HG02840 (cell line): Measurements from ENCODE around the gene PIEZO1.

Source experiments
- ATAC-seq: cut with Tn5 transposase; IDR thresholded peaks from one replicate; pipeline ENCODE4 v1.9.1; 2021; ENCODE audit warnings: mild to moderate bottlenecking, moderate library complexity, moderate number of reproducible peaks; ENCODE audit not compliant: unreplicated experiment, low FRiP score

The PIEZO1 gene

GRCh38 chr16:88723507-88723887, 61.5 kb downstream of the PIEZO1 start:
- ATAC-seq: no peak

GRCh38 chr16:88722784-88723506, 62.1 kb downstream of the PIEZO1 start:
- no peak for ATAC-seq

DNA sequence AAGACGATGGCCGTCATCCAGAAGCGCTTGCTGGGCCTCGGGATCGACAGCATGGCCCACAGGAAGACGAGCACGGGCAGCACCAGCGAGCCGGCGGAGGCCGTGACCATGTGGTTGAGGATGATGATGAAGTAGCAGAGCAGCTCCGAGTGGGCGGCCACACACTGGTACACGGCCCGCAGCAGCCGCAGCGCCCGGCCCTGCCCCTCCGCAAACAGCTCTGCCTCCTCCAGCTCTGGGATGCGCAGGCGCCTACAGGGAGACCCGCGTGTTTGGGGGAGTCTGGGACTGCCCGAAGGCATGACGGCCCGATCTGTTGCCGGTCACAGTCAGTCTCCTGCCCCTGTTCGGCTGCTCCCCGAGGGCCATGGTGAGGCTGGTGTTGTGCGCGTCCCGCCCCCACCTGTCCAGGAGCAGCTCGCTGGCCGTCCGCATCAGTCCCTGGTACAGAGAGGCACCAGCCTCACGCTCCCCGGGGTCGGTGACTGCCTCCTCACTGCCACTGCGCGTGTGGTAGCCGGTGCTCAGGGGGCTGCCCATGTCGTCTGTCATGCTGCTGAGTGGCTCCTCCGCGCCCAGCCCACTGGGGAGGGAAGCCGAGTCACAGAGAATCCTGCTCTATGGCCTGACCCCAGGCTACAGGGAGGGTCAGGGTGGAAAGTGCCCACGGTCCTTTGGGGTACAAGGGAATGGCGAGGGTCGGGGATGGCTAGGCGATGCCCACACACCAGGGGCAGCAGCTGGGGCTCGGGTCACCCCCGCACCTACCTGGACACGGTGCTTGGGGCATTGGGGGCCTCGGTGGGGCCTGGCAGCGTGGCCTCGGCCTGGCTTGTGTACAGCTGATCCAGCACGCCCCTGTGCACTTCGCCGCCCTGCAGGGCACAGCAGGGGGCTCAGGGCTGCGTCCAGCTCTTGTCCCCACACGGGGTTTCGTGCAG, 62.9 kb downstream of the PIEZO1 start:
- ATAC-seq: no peak

GRCh38 chr16:88721236-88721635, 63.8 kb downstream of the PIEZO1 start:
- ATAC-seq: no peak

GRCh38 chr16:88720396-88720970, 64.5 kb downstream of the PIEZO1 start:
- no peak for ATAC-seq

DNA sequence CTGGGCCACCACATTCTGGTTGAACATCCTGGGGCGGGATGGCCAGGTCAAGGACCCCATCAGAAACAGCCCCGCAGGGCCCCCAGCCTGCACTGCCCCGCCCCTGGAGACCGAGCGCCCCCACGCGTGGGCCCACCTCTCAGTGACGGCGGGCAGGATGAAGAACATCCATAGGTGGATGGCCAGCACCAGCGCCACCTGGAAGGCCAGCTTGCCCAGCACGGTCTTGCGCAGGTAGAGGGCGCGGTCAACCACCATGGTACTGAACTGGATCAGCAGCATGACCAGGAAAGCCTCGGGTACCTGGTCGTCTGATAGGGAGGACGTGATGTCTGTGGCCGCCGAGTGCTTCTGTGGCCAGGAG, 65.1 kb downstream of the PIEZO1 start:
- no peak for ATAC-seq

DNA sequence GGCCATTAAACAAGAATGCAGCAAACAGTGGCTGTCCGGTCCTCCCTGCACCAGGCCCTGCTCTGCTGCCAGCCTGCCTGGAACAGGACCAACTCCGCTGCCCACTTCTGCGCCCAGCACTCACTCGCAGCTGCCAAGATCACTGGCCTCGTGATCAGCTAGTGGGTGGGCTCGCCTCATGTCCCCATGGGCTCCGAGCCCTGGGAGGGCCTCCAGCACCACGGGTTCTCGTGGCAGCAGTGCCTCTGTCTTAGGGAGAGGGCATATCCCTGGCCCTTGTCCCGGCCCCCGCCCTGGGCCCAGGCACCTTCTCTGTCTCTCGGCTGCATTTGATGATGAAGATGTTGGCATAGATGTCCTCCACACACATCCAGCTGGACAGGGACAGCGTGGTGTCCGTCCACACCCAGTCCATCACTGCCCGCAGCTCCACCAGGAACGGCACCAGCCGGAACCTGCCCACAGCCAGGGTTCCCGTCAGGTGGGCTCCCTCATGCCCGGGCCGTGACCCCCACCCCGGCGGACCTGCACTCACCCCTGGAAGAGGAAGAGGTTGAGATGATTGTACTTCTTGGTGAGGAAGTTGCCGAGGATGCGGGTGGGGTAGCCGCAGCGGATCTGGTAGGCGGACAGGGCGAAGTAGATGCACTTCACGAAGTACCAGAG, 65.6 kb downstream of the PIEZO1 start:
- ATAC-seq: no peak

- ATAC-seq: no peak
These were observed 66.8 kb downstream of the PIEZO1 start for GRCh38 chr16:88718178-88718577.

DNA sequence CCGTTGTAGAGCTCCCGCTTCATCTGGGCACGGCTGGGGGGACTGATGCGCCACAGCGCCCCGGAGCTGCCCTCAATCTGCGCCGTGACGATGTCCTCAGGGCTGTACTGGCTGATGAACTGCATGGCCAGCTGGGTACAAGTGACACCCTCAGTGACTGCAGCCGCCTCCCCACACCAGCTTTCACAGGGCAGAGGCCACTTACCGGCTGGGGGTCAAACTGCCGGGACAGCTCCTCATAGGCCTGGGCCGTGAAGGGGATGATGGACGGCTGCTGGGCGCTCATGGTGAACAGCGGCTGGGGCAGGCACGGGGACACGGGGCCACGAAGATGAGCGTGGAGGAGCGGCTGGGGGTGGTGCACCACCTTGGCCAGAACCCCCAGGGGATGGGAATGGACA, 68.4 kb downstream of the PIEZO1 start:
- no peak for ATAC-seq

- no peak for ATAC-seq
These were observed 68.8 kb downstream of the PIEZO1 start for GRCh38 chr16:88716201-88716600.

GRCh38 chr16:88715312-88716190, 69.5 kb downstream of the PIEZO1 start:
- no peak for ATAC-seq

DNA sequence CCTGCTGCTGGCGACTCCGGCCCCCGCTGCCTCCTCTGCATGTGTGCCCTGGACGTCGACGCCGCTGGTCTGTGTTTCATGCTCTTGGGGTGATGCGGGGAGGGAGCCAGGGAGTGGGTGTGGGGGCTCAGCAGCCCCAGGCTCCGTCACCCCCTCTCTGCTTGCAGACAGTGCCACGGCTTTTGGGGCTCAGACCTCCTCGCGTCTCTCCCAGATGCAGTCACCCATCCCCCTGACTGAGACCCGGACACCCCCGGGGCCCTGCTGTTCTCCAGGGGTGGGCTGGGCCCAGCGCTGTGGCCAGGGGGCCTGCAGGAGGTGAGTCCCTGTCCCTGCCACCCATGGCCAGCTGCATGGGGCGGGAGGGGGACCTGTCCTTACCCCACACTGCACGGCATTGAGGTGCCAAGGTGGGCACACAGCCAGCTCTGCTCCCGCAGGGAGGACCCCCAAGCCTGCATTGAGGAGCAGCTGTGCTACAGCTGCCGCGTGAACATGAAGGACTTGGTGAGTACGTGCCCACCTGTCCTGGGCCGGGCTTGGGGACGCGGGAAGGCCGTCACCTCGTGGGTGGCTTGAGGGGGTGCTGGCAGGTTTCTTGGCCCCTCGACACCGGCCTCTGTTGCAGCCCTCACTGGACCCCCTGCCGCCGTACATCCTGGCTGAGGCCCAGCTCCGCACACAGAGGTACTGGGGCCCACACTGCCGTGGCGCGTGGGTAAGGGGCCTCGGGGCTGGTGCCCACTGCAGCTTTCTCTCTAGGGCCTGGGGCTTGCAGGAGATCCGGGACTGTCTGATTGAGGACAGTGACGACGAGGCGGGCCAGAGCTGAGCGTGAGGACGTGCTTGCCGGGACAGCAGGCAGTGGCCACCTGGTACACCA, 70.4 kb downstream of the PIEZO1 start:
- ATAC-seq: no peak

- no peak for ATAC-seq
These were observed 71.2 kb downstream of the PIEZO1 start for GRCh38 chr16:88713568-88714419.

GRCh38 chr16:88713054-88713453, 72.0 kb downstream of the PIEZO1 start:
- no peak for ATAC-seq

GRCh38 chr16:88712362-88712979, 72.5 kb downstream of the PIEZO1 start:
- ATAC-seq: no peak

DNA sequence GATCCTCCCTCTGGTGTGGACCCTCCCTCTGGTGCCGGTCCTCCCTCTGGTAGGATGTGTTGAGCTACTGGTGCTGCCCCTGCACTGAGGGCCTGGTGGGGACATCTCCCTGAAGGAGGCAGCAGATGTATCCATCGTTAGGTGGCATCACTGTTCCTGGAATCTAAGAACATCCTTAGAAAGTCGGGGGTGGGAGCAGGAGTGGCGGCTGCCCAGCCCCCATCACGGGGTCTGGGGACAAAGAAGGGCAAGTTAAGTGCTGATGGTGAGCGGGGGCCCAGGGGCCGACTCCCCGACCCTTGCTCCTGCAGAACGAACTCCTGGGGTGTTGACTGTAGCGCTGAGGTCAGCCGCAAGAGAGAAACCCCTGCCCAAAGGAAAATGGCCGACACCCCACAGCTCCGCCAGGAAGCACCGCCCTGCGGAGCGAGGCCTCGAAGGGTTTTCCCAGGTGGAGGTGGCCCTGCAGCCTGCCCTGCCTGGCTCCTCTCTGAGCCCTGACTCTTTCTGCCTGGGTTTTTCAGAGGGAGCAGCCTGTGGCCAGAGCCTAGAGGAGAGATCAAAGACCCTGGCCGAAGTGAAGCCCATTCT, 73.2 kb downstream of the PIEZO1 start:
- ATAC-seq: no peak

DNA sequence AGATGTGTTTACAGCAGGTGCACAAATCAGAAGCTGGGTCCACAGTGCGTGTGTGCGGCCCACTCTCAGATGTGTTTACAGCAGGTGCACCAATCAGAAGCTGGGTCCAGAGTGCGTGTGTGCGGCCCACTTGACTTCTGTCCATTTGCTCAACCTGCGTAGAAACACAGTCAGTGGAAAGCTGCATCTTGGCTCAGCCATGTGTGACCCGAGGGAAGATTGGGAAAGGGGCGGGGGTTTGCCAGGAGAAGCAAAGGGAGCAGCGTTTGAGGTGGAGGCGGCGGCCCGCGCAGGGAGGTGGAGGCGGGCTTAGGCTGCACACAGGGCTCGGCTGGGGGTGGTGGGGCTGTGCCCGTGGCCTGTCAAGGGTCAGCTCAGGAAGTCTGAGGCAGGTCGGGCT, 74.5 kb downstream of the PIEZO1 start:
- ATAC-seq: no peak
